ENCODE measurements around the gene IFT20. TPM values are rescaled to one million over a fixed set of nuclear protein-coding genes. Genes with fewer than 3 reads are reported as not detected.
A peak's percentile ranks its signal among the peaks of the same experiment; 100 is the strongest.

The IFT20 gene
- total and polyA plus RNA-seq, 9 of the 15 experiments (the other 6 are each of a cell fraction or from before 2014, with no cell fraction given): 11.2 to 38.6 (median 20.1) TPM

- TF ChIP-seq, protein P1, sequence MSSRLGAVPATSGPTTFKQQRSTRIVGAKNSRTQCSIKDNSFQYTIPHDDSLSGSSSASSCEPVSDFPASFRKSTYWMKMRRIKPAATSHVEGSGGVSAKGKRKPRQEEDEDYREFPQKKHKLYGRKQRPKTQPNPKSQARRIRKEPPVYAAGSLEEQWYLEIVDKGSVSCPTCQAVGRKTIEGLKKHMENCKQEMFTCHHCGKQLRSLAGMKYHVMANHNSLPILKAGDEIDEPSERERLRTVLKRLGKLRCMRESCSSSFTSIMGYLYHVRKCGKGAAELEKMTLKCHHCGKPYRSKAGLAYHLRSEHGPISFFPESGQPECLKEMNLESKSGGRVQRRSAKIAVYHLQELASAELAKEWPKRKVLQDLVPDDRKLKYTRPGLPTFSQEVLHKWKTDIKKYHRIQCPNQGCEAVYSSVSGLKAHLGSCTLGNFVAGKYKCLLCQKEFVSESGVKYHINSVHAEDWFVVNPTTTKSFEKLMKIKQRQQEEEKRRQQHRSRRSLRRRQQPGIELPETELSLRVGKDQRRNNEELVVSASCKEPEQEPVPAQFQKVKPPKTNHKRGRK (tag; IDR thresholded peaks at IDR 0.05): peak; percentile 93
- no peak for TF ChIP-seq ZNF707 (CRISPR knock-in tag; conservative IDR thresholded peaks at IDR 0.05)
- TF ChIP-seq TAF7 (tag; IDR thresholded peaks at IDR 0.05): no peak
- TF ChIP-seq HDGF (IDR thresholded peaks at IDR 0.05): no peak
- no peak for TF ChIP-seq BRF2 (IDR thresholded peaks at IDR 0.05; ENCODE audit: borderline replicate concordance, insufficient read depth, insufficient read length)
- no peak for TF ChIP-seq DIDO1 (tag; IDR thresholded peaks at IDR 0.05; ENCODE audit: low read depth)
- TF ChIP-seq NBN (IDR thresholded peaks at IDR 0.05; ENCODE audit: low read depth): no peak
These were observed 44.8 kb upstream of the IFT20 start (continued) for GRCh38 chr17:28379814-28380801.

Data from K562 (cell line).